Fibroblast of the conjunctiva (primary cell): Measurements from ENCODE around the gene ZDHHC11B.
"Not testable (repeated sequence)": the region's sequence is repeated elsewhere in the genome, so short reads cannot be mapped to it uniquely, and the experiment has no call there.

Experiments used
- DNase-seq: peaks from one replicate; pipeline ENCODE4 v3.0.0-alpha.2; 2010; ENCODE audit warnings: low read depth

The ZDHHC11B gene

GRCh38 chr5:752532-753115, 31.9 kb downstream of the ZDHHC11B start:
- not testable (repeated sequence) for DNase-seq

GRCh38 chr5:751992-752391, 32.5 kb downstream of the ZDHHC11B start:
- DNase-seq: not testable (repeated sequence)

GRCh38 chr5:751496-751895, 33.0 kb downstream of the ZDHHC11B start:
- DNase-seq: no peak

GRCh38 chr5:750226-750625, 34.3 kb downstream of the ZDHHC11B start:
- DNase-seq: not testable (repeated sequence)

- no peak for DNase-seq
These were observed 35.3 kb downstream of the ZDHHC11B start for GRCh38 chr5:749101-749670.

GRCh38 chr5:748011-748980, 36.2 kb downstream of the ZDHHC11B start:
- not testable (repeated sequence) for DNase-seq

- not testable (repeated sequence) for DNase-seq
These were observed 37.2 kb downstream of the ZDHHC11B start for GRCh38 chr5:747303-747844.

- DNase-seq: no peak
These were observed 38.2 kb downstream of the ZDHHC11B start for GRCh38 chr5:746258-746761.

- not testable (repeated sequence) for DNase-seq
These were observed 39.0 kb downstream of the ZDHHC11B start for GRCh38 chr5:745272-746142.

- DNase-seq: not testable (repeated sequence)
These were observed 40.7 kb downstream of the ZDHHC11B start for GRCh38 chr5:743696-744404.

GRCh38 chr5:742276-742675, 42.3 kb downstream of the ZDHHC11B start:
- DNase-seq: not testable (repeated sequence)

GRCh38 chr5:734145-734544, 50.4 kb downstream of the ZDHHC11B start:
- not testable (repeated sequence) for DNase-seq

- not testable (repeated sequence) for DNase-seq
These were observed 51.6 kb downstream of the ZDHHC11B start for GRCh38 chr5:732754-733454.

- DNase-seq: not testable (repeated sequence)
These were observed 55.3 kb downstream of the ZDHHC11B start for GRCh38 chr5:729225-729624.

- DNase-seq: not testable (repeated sequence)
These were observed 57.4 kb downstream of the ZDHHC11B start for GRCh38 chr5:727087-727486.

GRCh38 chr5:723865-724264, 60.7 kb downstream of the ZDHHC11B start:
- DNase-seq: not testable (repeated sequence)

GRCh38 chr5:723309-723708, 61.2 kb downstream of the ZDHHC11B start:
- not testable (repeated sequence) for DNase-seq

- DNase-seq: not testable (repeated sequence)
These were observed 65.2 kb downstream of the ZDHHC11B start for GRCh38 chr5:719379-719778.

GRCh38 chr5:717143-717542, 67.4 kb downstream of the ZDHHC11B start:
- no peak for DNase-seq

- DNase-seq: not testable (repeated sequence)
These were observed 67.8 kb downstream of the ZDHHC11B start for GRCh38 chr5:716740-717139.
